Measurements from ENCODE around the gene ACTA2.

ACTA2 gene

GRCh38 chr10:88952647-88953111 is at the start of gene ACTA2:
Gene ACTA2 (minus strand): TSS chr10:88952773. CDS start chr10:88948930, 3,843 bp downstream.
- no peak for DNase-seq

GRCh38 chr10:89001729-89002072 is 49.1 kb upstream of the ACTA2 start:
- DNase-seq = no peak

- DNase-seq = no peak
These were observed 48.6 kb upstream of the ACTA2 start for GRCh38 chr10:89001024-89001728.

GRCh38 chr10:88999625-89000024 is 47.1 kb upstream of the ACTA2 start:
- no peak for DNase-seq

- no peak for DNase-seq
These were observed 44.4 kb upstream of the ACTA2 start for GRCh38 chr10:88996927-88997326.

- no peak for DNase-seq
These were observed 42.7 kb upstream of the ACTA2 start for GRCh38 chr10:88995156-88995876.

- DNase-seq = no peak
These were observed 41.4 kb upstream of the ACTA2 start for GRCh38 chr10:88994019-88994418.

- DNase-seq = no peak
These were observed 40.5 kb upstream of the ACTA2 start for GRCh38 chr10:88992921-88993524.

GRCh38 chr10:88991899-88992320 is 39.3 kb upstream of the ACTA2 start:
- DNase-seq = no peak

- DNase-seq = peak; percentile 23 to 39 (median 27)
These were observed 38.8 kb upstream of the ACTA2 start for GRCh38 chr10:88991161-88991898.

GRCh38 chr10:88990384-88991160 is 38.0 kb upstream of the ACTA2 start, which contains the start of gene FAS:
Gene FAS (plus strand): TSS chr10:88990798. CDS start chr10:88990877, 79 bp downstream.
- DNase-seq = peak; percentile 33 to 48 (median 42)

- DNase-seq = no peak
These were observed 37.3 kb upstream of the ACTA2 start for GRCh38 chr10:88989824-88990383.

GRCh38 chr10:88989423-88989822 is 36.9 kb upstream of the ACTA2 start:
- DNase-seq = no peak

GRCh38 chr10:88987840-88988239 is 35.3 kb upstream of the ACTA2 start:
- DNase-seq = no peak

- DNase-seq = no peak
These were observed 34.7 kb upstream of the ACTA2 start for GRCh38 chr10:88987243-88987725.

GRCh38 chr10:88986549-88987242 is 34.1 kb upstream of the ACTA2 start:
- no peak for DNase-seq

GRCh38 chr10:88984525-88984924 is 32.0 kb upstream of the ACTA2 start:
- no peak for DNase-seq

GRCh38 chr10:88983939-88984338 is 31.4 kb upstream of the ACTA2 start:
- no peak for DNase-seq

GRCh38 chr10:88983206-88983605 is 30.6 kb upstream of the ACTA2 start:
- no peak for DNase-seq

- DNase-seq = no peak
These were observed 29.8 kb upstream of the ACTA2 start for GRCh38 chr10:88982366-88982765.

GRCh38 chr10:88981435-88981834 is 28.9 kb upstream of the ACTA2 start:
- no peak for DNase-seq
